Measurements from ENCODE around the gene CLSTN1. TPM values are rescaled to one million over a fixed set of nuclear protein-coding genes. Genes with fewer than 3 reads are reported as not detected.

Gene CLSTN1
- total RNA-seq, 2 experiments from 2014 or later: 29.3 to 29.9 TPM

GRCh38 chr1:9687120-9687873 is 136.5 kb downstream of the CLSTN1 start:
- H3K4me3 Mint-ChIP-seq: peak overlapping the region; percentile 77
- H3K4me1 Mint-ChIP-seq (ENCODE audit: low read depth): peaks cover 68% of the 10 kb centered on the region
- intact Hi-C loops (cut with micrococcal nuclease): loop anchor here (5.0 kb wide), 2 partner anchors 35 to 60 kb away; partner anchors contain the start of gene PIK3CD
- POLR2A ChIA-PET: interaction anchor here (0.6 to 7.7 kb wide), 6 partner anchors 15 to 59 kb away, joined by 3 to 73 read pairs (median 29); partner anchors contain the start of gene PIK3CD
- CTCF ChIA-PET: interaction anchor here (0.7 to 7.2 kb wide), 9 partner anchors 17 to 59 kb away, joined by 3 to 51 read pairs (median 4); partner anchors contain the start of gene PIK3CD
- peaks cover 38% of the 10 kb centered on the region for H3K36me3 Mint-ChIP-seq (ENCODE audit: low read depth)
- H3K27ac Mint-ChIP-seq: peak overlapping the region; percentile 96
- TF ChIP-seq CTCF (IDR thresholded peaks at IDR 0.05): peak; percentile 12
- DNase-seq (peak; percentile 88), ATAC-seq (peak; percentile 70)
- H3K9me3 Mint-ChIP-seq: no peaks in the 10 kb centered on the region
- H3K27me3 Mint-ChIP-seq: no peaks in the 10 kb centered on the region

DNA sequence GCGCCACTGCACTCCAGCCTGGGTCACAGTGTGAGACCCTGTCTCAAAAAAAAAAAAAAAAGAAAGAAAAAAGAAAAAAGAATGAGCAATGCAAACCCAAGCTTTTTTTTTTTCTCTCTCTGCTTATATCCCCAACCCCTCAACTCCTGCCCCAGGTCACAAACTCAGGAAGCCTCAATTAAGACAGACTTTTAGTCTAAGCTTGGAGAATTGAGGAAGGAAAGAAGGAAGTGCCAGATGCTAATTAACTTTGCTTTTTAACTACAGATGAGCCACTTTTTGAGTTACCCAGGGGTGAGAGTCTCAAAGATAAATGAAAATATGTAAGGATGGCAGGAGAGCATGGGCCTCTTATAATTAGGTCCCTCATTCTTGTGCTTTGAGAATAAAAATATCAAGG is 139.0 kb downstream of the CLSTN1 start:
- TF ChIP-seq CTCF (IDR thresholded peaks at IDR 0.05): no peak
- Mint-ChIP-seq H3K27me3 (no peaks in the 10 kb centered on the region), H3K36me3 (ENCODE audit: low read depth) (peaks cover 32% of the 10 kb centered on the region), H3K4me3 (no peak overlapping the region), H3K27ac (peak overlapping the region; percentile 78), H3K9me3 (no peaks in the 10 kb centered on the region), H3K4me1 (ENCODE audit: low read depth) (peaks cover 57% of the 10 kb centered on the region)
- no peak for ATAC-seq
- intact Hi-C loops (cut with micrococcal nuclease): loop anchor here (5.0 kb wide), 2 partner anchors 32 to 58 kb away; partner anchors contain the start of gene PIK3CD
- no peak for DNase-seq
- POLR2A ChIA-PET: interaction anchor here (0.7 to 4.9 kb wide), 6 partner anchors 9 to 58 kb away, joined by 3 to 60 read pairs (median 3); partner anchors contain the start of gene PIK3CD
- CTCF ChIA-PET: no interaction called here

GRCh38 chr1:9680828-9681227 is 142.9 kb downstream of the CLSTN1 start:
- H3K4me3 Mint-ChIP-seq: no peak overlapping the region
- peaks cover 56% of the 10 kb centered on the region for H3K36me3 Mint-ChIP-seq (ENCODE audit: low read depth)
- intact Hi-C loops (cut with micrococcal nuclease): no loop called here
- TF ChIP-seq CTCF (IDR thresholded peaks at IDR 0.05): no peak
- DNase-seq (no peak), ATAC-seq (no peak)
- H3K27ac Mint-ChIP-seq: peak overlapping the region; percentile 84
- no peaks in the 10 kb centered on the region for H3K9me3 Mint-ChIP-seq
- peaks cover 59% of the 10 kb centered on the region for H3K4me1 Mint-ChIP-seq (ENCODE audit: low read depth)
- ChIA-PET CTCF (interaction anchor here (1.0 to 1.6 kb wide), 5 partner anchors 17 to 65 kb away, joined by 3 to 4 read pairs (median 4); no protein-coding TSS in a partner anchor), POLR2A (interaction anchor here (0.6 to 3.5 kb wide), 6 partner anchors 9 to 818 kb away, joined by 3 to 20 read pairs (median 3); no protein-coding TSS in a partner anchor)
- H3K27me3 Mint-ChIP-seq: no peaks in the 10 kb centered on the region

DNA sequence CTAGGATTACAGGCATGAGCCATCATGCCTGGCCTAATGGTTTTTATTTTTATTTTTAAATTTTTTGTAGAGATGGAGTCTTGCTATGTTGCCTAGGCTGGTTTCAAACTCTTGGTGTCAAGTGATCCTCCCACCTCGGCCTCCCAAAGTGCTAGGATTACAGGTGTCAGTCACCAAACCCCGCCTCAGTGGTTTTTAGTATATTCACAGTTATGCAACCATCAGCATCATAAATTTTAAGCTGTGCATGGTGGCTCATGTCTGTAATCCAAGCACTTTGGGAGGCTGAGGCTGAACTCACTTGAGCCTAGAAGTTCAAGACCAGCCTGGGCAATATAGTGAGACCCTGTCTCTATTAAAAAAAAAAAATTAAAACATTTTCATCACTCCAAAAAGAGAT is 143.7 kb downstream of the CLSTN1 start:
- Mint-ChIP-seq H3K9me3 (no peaks in the 10 kb centered on the region), H3K4me3 (no peak overlapping the region), H3K27ac (peak overlapping the region; percentile 59), H3K36me3 (ENCODE audit: low read depth) (peaks cover 58% of the 10 kb centered on the region), H3K4me1 (ENCODE audit: low read depth) (peaks cover 56% of the 10 kb centered on the region), H3K27me3 (no peaks in the 10 kb centered on the region)
- ATAC-seq: no peak
- TF ChIP-seq CTCF (IDR thresholded peaks at IDR 0.05): no peak
- ChIA-PET POLR2A (interaction anchor here (0.6 to 3.5 kb wide), 5 partner anchors 13 to 817 kb away, joined by 3 to 20 read pairs (median 3); no protein-coding TSS in a partner anchor), CTCF (interaction anchor here (1.0 to 1.6 kb wide), 2 partner anchors 16 to 49 kb away, joined by 3 to 4 read pairs; no protein-coding TSS in a partner anchor)
- DNase-seq: no peak
- intact Hi-C loops (cut with micrococcal nuclease): no loop called here

Other genes with a start within 250 kb of the CLSTN1 start
- 10 to 100 TPM; 16.2 to 18.1 TPM for gene TMEM201, start 235.1 kb downstream of the CLSTN1 start, total RNA-seq
- gene PIK3CD, start 172.2 kb downstream of the CLSTN1 start, total RNA-seq: 100 to 1,000 TPM; 152 to 158 TPM
- 1 to 10 TPM; 9.0 to 9.6 TPM for gene CTNNBIP1, start 86.3 kb upstream of the CLSTN1 start, total RNA-seq
- 10 to 100 TPM; 23.9 to 24.2 TPM for gene LZIC, start 119.4 kb upstream of the CLSTN1 start, total RNA-seq
- 1 to 10 TPM; 7.7 to 9.6 TPM for gene NMNAT1, start 119.5 kb upstream of the CLSTN1 start, total RNA-seq
- gene RBP7, start 173.3 kb upstream of the CLSTN1 start, total RNA-seq: not detected
- gene UBE4B, start 209.0 kb upstream of the CLSTN1 start, total RNA-seq: 10 to 100 TPM; 21.0 to 26.2 TPM

Measured in activated CD8-positive, alpha-beta T cell treated with anti-CD3 and anti-CD28 coated beads for 36 hours (primary cell).